H9 (cell line): ENCODE data around the gene TTYH2. TPM values are rescaled to one million over a fixed set of nuclear protein-coding genes. Genes with fewer than 3 reads are reported as not detected.
A peak's percentile ranks its signal among the peaks of the same experiment; 100 is the strongest.

Experiments used
- DNase-seq: peaks from one replicate; pipeline ENCODE4 v3.0.0-alpha.2; 2017
- H2AFZ ChIP-seq: one replicate; pipeline ENCODE4 v1.6.1; 2013; ENCODE audit warnings: mild to moderate bottlenecking, low read length, control low read depth, moderate library complexity
- H2AK5ac ChIP-seq: 2 replicates; pipeline ENCODE4 v1.6.1; 2013; ENCODE audit warnings: low read length, control low read depth, mixed read lengths; ENCODE audit not compliant: insufficient read length
- H2BK120ac ChIP-seq: one replicate; pipeline ENCODE4 v1.6.1; 2013; ENCODE audit warnings: low read depth, mild to moderate bottlenecking, low read length, control low read depth, inconsistent platforms; ENCODE audit not compliant: poor library complexity, severe bottlenecking
- H2BK12ac ChIP-seq: 2 replicates; pipeline ENCODE4 v1.6.1; 2013; ENCODE audit warnings: low read length, control low read depth, mixed read lengths, low read depth; ENCODE audit not compliant: insufficient read length
- H2BK15ac ChIP-seq: 2 replicates; pipeline ENCODE4 v1.6.1; 2013; ENCODE audit warnings: low read depth, low read length, control low read depth
- H2BK20ac ChIP-seq: one replicate; pipeline ENCODE4 v1.6.1; 2013; ENCODE audit warnings: low read depth, mild to moderate bottlenecking, low read length, control low read depth, inconsistent platforms; ENCODE audit not compliant: poor library complexity, severe bottlenecking
- H2BK5ac ChIP-seq: 2 replicates; pipeline ENCODE4 v1.6.1; 2013; ENCODE audit warnings: low read length, control low read depth, mixed read lengths; ENCODE audit not compliant: insufficient read length
- H3K14ac ChIP-seq: 2 replicates; pipeline ENCODE4 v1.6.1; 2013; ENCODE audit warnings: low read length, control low read depth; ENCODE audit not compliant: insufficient read depth
- H3K18ac ChIP-seq: 2 replicates; pipeline ENCODE4 v1.6.1; 2013; ENCODE audit warnings: low read depth, mild to moderate bottlenecking, mixed read lengths, low read length, control low read depth; ENCODE audit not compliant: insufficient read length
- H3K23ac ChIP-seq: 2 replicates; pipeline ENCODE4 v1.6.1; 2013; ENCODE audit warnings: low read length, control low read depth, mixed read lengths, low read depth; ENCODE audit not compliant: insufficient read length
- H3K23me2 ChIP-seq: 2 replicates; pipeline ENCODE4 v1.6.1; 2013; ENCODE audit warnings: low read depth, mild to moderate bottlenecking, mixed read lengths, low read length, control low read depth; ENCODE audit not compliant: insufficient read length, poor library complexity, severe bottlenecking
- H3K27ac ChIP-seq: 2 replicates; pipeline ENCODE4 v1.5.1; 2013; ENCODE audit warnings: low read length, control low read depth, mixed read lengths, low read depth; ENCODE audit not compliant: insufficient read length
- H3K27me3 ChIP-seq: 2 replicates; pipeline ENCODE4 v1.6.1; 2013; ENCODE audit warnings: low read length, control low read depth, inconsistent platforms; ENCODE audit not compliant: insufficient read depth
- H3K4ac ChIP-seq: 2 replicates; pipeline ENCODE4 v1.6.1; 2013; ENCODE audit warnings: low read depth, mild to moderate bottlenecking, control low read depth, inconsistent platforms, low read length, moderate library complexity
- H3K4me1 ChIP-seq: 2 replicates; pipeline ENCODE4 v1.6.1; 2013; ENCODE audit warnings: low read length, control low read depth, inconsistent platforms; ENCODE audit not compliant: insufficient read depth
- H3K4me2 ChIP-seq: 2 replicates; pipeline ENCODE4 v1.6.1; 2013; ENCODE audit warnings: low read length, control low read depth, mixed read lengths; ENCODE audit not compliant: insufficient read length, insufficient read depth
- H3K56ac ChIP-seq: 2 replicates; pipeline ENCODE4 v1.6.1; 2013; ENCODE audit warnings: low read depth, mild to moderate bottlenecking, mixed read lengths, low read length, control low read depth; ENCODE audit not compliant: insufficient read length
- H3K79me1 ChIP-seq: 2 replicates; pipeline ENCODE4 v1.6.1; 2013; ENCODE audit warnings: low read depth, mild to moderate bottlenecking, moderate library complexity, low read length, control low read depth, inconsistent platforms; ENCODE audit not compliant: insufficient read depth, poor library complexity, severe bottlenecking
- H3K79me2 ChIP-seq: 2 replicates; pipeline ENCODE4 v1.6.1; 2013; ENCODE audit warnings: low read length, control low read depth, inconsistent platforms; ENCODE audit not compliant: insufficient read depth
- H3K9ac ChIP-seq: 2 replicates; pipeline ENCODE4 v1.6.1; 2013; ENCODE audit warnings: low read length, control low read depth, mixed read lengths; ENCODE audit not compliant: insufficient read length; ENCODE audit errors: extremely low read depth
- H3K9me3 ChIP-seq: one replicate; pipeline ENCODE4 v1.6.1; 2013; ENCODE audit warnings: low read depth, low read length, inconsistent platforms; ENCODE audit not compliant: control insufficient read depth
- H3T11ph ChIP-seq: one replicate; pipeline ENCODE4 v1.6.1; 2013; ENCODE audit warnings: mild to moderate bottlenecking, low read length, control low read depth, inconsistent platforms
- H4K20me1 ChIP-seq: one replicate; pipeline ENCODE4 v1.6.1; 2013; ENCODE audit not compliant: control insufficient read depth, insufficient read length, insufficient read depth
- H4K5ac ChIP-seq: 2 replicates; pipeline ENCODE4 v1.6.1; 2013; ENCODE audit warnings: low read depth, mild to moderate bottlenecking, mixed read lengths, low read length, control low read depth; ENCODE audit not compliant: insufficient read length
- H4K8ac ChIP-seq: replicated peaks from 2 replicates; pipeline ENCODE4 v1.6.1; 2013; ENCODE audit warnings: low read length, control low read depth, mixed read lengths, low read depth; ENCODE audit not compliant: insufficient read length
- H4K91ac ChIP-seq: 2 replicates; pipeline ENCODE4 v1.6.1; 2013; ENCODE audit warnings: low read depth, mild to moderate bottlenecking, moderate library complexity, mixed read lengths, low read length, control low read depth; ENCODE audit not compliant: insufficient read length
- H3K27ac Mint-ChIP-seq, 3 experiments: 2 replicates in 2 of 3; 3 replicates in 1 of 3; pipeline ENCODE4 v1.8.0; 2020 to 2021; ENCODE audit warnings: mixed read lengths in 3 of 3, mild to moderate bottlenecking in 1 of 3, moderate library complexity in 1 of 3
- H3K27me3 Mint-ChIP-seq: 2 replicates; pipeline ENCODE4 v1.8.0; 2021; ENCODE audit warnings: low read depth, mild to moderate bottlenecking, moderate library complexity, mixed read lengths
- H3K36me3 Mint-ChIP-seq, 3 experiments: 2 replicates in 2 of 3; 3 replicates in 1 of 3; pipeline ENCODE4 v1.8.0; 2020 to 2021; ENCODE audit warnings: low read depth in 3 of 3, mixed read lengths in 3 of 3; ENCODE audit not compliant: insufficient read depth in 1 of 3
- H3K4me1 Mint-ChIP-seq, 2 experiments: 2 replicates each; pipeline ENCODE4 v1.8.0; 2020; ENCODE audit warnings: mixed read lengths in 2 of 2
- H3K4me3 Mint-ChIP-seq, 2 experiments: 2 replicates in 1 of 2; 3 replicates in 1 of 2; pipeline ENCODE4 v1.8.0; 2020 to 2021; ENCODE audit warnings: mild to moderate bottlenecking in 2 of 2, mixed read lengths in 2 of 2, moderate library complexity in 1 of 2
- H3K9me3 Mint-ChIP-seq, 2 experiments: 2 replicates in 1 of 2; 3 replicates in 1 of 2; pipeline ENCODE4 v1.8.0; 2020; ENCODE audit warnings: mild to moderate bottlenecking in 2 of 2, mixed read lengths in 2 of 2, moderate library complexity in 1 of 2
- WGBS: extraction: QIAGEN DNeasy Blood & Tissue Kit; methylation state at CpG from one replicate; pipeline ENCODE4 v1.1.7; 2013; ENCODE audit warnings: missing lambda C conversion rate, low lambda C conversion rate, mixed read lengths; ENCODE audit not compliant: insufficient read length; ENCODE audit errors: extremely low coverage; 5-methylcytosine and 5-hydroxymethylcytosine counted together
- total RNA-seq: library from RNA; stranded (reverse); gene quantifications from 2 replicates; pipeline ENCODE4 v1.2.1, GENCODE V29; 2021
- TF ChIP-seq, protein P1 (sequence below): fragments of 200-600 bp; sonication (generic); conservative IDR thresholded peaks from 3 replicates; pipeline ENCODE4 v1.8.0; 2021; ENCODE audit warnings: antibody characterized with exemption, mild to moderate bottlenecking

Gene TTYH2
- total RNA-seq, 1 experiment from 2014 or later, result 1.6 TPM

DNA sequence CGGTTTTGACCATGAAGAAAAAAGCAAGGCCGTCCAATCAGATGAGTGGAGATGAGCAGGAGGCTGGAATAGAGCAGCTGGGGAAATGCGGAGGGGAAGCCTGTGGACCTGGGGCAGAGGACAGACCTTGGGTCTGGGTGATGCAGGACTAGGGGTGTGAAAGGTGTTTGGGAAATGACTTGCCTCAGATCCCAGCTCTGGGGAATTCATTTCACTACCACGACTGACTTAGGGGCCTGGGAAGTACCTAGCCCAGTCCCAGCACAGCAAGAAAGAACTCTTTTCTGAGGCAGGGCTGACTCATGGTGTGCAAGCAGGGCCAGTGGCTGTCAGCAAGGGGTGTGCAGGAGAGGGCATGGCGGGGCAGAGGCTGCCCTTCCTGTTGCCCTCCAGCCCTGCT lies 75.4 kb downstream of the TTYH2 start:
- H2BK20ac ChIP-seq, result no peak overlapping the region
- H3K14ac ChIP-seq, result no peak overlapping the region
- Mint-ChIP-seq H3K27ac (peak overlapping the region in 1 of 3 experiments; percentile 15; a peak in 1 of 7 replicates), H3K4me1 (peaks cover 6 to 7% of the 10 kb centered on the region in 2 experiments; a peak in 3 of 4 replicates), H3K4me3 (no peak overlapping the region), H3K36me3 (no peaks in the 10 kb centered on the region), H3K9me3 (no peaks in the 10 kb centered on the region), H3K27me3 (peaks cover 10% of the 10 kb centered on the region)
- H3K27me3 ChIP-seq, result no peaks in the 10 kb centered on the region
- H4K91ac ChIP-seq, result no peak overlapping the region
- no peak overlapping the region for H3K23ac ChIP-seq
- DNase-seq, result no peak
- H4K5ac ChIP-seq, result no peak overlapping the region
- no peaks in the 10 kb centered on the region for H3K79me2 ChIP-seq
- H4K8ac ChIP-seq, result no peak overlapping the region
- no CpG with 5 or more reads among the region's 5 CpGs for WGBS
- H3K18ac ChIP-seq, result no peak overlapping the region
- no peak overlapping the region for H2BK120ac ChIP-seq
- H3T11ph ChIP-seq, result no peak overlapping the region
- H2BK12ac ChIP-seq, result no peak overlapping the region
- no peak overlapping the region for H3K9ac ChIP-seq
- H3K23me2 ChIP-seq, result peaks cover 6% of the 10 kb centered on the region
- no peak overlapping the region for H3K4ac ChIP-seq
- H2AFZ ChIP-seq, result no peak overlapping the region
- H4K20me1 ChIP-seq, result no peaks in the 10 kb centered on the region
- no peaks in the 10 kb centered on the region for H3K79me1 ChIP-seq
- no peaks in the 10 kb centered on the region for H3K4me1 ChIP-seq
- H2BK15ac ChIP-seq, result no peak overlapping the region
- TF ChIP-seq, protein P1, sequence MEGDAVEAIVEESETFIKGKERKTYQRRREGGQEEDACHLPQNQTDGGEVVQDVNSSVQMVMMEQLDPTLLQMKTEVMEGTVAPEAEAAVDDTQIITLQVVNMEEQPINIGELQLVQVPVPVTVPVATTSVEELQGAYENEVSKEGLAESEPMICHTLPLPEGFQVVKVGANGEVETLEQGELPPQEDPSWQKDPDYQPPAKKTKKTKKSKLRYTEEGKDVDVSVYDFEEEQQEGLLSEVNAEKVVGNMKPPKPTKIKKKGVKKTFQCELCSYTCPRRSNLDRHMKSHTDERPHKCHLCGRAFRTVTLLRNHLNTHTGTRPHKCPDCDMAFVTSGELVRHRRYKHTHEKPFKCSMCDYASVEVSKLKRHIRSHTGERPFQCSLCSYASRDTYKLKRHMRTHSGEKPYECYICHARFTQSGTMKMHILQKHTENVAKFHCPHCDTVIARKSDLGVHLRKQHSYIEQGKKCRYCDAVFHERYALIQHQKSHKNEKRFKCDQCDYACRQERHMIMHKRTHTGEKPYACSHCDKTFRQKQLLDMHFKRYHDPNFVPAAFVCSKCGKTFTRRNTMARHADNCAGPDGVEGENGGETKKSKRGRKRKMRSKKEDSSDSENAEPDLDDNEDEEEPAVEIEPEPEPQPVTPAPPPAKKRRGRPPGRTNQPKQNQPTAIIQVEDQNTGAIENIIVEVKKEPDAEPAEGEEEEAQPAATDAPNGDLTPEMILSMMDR, result no peak
- H3K4me2 ChIP-seq, result no peak overlapping the region
- no peak overlapping the region for H2BK5ac ChIP-seq
- no peak overlapping the region for H2AK5ac ChIP-seq
- no peak overlapping the region for H3K27ac ChIP-seq
- no peaks in the 10 kb centered on the region for H3K9me3 ChIP-seq
- no peak overlapping the region for H3K56ac ChIP-seq
